ENCODE measurements around the gene CD3G. TPM values are rescaled to one million over a fixed set of nuclear protein-coding genes. Genes with fewer than 3 reads are reported as not detected.

The CD3G gene
- total RNA-seq, 1 experiment from 2014 or later = not detected

DNA sequence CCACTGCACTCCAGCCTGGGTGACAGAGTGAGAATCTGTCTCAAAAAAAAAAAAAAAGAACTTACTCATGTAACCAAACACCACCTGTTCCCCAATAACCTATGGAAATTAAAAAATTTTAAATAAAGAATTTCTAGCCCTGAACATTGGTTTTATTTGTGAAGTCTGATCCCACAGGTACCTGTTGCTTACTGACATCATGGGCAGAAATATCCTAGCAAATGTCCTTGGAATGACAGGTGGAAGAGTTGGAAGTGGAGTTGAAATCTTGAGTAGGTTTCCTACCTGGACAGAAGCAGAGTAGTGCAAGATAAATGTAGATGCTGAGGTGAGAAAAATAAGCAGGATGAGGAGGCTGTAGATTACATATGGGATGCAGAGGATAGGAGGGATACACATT lies 18.9 kb upstream of the CD3G start:
- DNase-seq (ENCODE audit: low read depth) = no peak

DNA sequence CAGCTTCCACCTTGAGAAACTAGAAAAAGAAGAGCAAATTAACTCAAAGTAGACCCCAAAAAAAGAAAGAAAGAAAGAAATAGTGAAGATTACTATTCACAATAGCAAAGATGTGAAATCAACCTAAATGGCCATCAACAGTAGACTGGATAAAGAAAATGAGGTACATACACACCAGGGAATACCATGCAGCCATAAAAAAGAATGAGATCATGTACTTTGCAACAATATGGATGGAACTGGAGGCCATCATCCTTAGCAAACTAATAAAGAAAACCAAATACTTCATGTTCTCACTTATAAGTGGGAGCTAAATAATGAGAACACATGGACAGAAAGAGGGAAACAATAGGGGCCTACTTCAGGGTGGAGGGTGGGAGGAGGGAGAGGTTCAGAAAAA lies 15.4 kb upstream of the CD3G start:
- DNase-seq (ENCODE audit: low read depth) = no peak

DNA sequence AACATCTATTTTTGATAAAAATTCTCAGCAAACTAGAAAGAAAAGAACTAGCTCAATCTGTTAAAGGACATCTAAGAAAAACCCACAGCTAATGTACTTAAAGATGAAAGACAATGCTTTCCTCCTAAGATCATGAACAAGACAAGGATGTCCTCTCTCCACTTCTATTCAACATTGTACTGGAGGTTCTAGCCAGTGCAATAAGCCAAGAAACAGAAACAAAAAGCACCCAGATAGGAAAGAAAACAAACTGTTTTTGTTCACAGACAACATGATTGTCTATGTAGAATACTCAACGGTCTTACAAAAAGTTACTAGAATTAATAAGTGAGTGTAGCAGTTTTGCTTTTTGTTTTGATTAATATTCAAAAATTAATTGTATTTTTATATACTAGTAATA lies 9.4 kb upstream of the CD3G start:
- DNase-seq (ENCODE audit: low read depth) = no peak

DNA sequence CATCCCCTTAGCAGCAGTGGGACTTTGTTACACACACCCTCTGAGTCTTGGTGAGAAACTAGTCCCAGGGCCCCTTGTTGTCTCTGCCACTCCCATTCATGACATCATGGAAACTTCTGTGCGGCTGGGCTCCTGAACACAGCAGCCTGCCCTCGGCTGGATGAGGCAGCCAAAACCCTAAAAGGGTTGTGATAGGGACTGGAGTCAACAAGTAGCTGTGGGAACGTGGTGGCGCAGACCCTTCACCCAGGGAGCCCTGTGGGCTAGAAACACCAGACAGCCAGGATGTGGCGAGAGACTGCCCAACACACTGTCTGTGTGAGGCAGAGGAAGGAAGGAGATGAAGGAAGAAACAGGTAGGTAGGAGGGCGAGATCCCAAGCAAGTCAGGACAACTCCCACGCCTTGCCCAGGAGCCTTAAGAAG lies 5.5 kb upstream of the CD3G start:
- DNase-seq (ENCODE audit: low read depth) = peak; percentile 13

DNA sequence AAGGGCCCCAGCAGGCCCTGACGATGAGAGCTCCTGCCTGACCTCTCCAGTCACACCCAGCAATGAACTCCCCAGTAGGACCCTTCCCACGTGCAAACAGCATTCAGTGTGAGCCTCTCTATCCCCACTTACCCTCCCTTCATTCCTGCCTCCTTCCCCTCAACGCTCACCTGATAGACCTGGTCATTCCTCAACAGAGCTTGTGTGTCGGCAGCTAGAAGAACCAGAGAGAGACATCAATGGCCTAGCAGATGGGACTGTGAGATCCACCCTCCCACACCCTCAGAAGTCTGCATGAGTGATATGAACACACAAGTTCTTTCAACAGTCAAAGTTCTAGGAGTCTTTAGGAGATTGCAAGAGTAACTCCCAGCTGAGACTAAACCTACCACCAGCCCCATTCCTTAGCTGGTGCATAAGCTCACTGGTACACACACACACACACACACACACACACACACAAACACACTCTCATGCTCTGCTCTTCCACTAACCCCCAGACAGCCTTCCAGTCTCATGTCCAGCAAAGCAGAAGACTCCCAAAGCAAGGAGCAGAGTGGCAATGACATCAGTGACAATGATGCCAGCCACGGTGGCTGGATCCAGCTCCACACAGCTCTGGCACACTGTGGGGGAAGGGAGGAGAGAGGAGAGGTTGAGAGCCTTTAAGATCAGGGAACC lies 4.7 kb upstream of the CD3G start:
- DNase-seq (ENCODE audit: low read depth) = no peak

DNA sequence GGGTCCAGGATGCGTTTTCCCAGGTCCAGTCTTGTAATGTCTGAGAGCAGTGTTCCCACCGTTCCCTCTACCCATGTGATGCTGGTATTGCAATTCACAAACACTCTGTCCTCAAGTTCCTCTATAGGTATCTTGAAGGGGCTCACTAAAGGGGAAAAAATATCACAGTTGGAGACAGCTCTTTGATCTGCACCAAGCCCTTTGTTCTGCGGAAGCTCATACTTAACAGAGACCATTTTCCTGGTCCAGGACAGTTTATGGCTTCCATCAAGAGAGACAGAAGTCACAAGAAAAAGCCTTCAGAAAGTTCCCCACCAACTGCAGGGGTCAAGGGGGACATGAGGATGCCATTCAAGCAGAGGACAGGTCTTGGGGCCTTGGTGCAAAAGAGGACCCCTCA lies 3.7 kb upstream of the CD3G start:
- no peak for DNase-seq (ENCODE audit: low read depth)

DNA sequence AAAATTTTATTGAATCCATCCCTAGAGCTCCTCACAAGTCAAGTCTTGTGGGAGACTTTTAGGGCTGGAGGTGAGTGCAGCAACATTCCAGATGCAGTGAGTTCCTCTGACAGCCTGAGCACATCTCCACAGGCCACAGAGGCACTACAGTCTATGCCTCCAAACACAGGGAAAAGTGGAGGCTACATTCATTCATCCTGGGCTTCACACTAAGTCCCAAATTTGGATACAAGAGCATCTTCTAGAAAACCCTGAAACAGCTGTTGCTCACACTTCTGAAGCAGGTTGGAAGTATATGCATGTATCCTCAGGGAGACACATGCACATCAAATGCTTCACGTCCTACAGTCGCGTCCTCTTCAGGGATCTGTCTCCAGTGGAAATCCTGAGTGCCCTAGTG lies 2.9 kb upstream of the CD3G start:
- DNase-seq (ENCODE audit: low read depth) = no peak

DNA sequence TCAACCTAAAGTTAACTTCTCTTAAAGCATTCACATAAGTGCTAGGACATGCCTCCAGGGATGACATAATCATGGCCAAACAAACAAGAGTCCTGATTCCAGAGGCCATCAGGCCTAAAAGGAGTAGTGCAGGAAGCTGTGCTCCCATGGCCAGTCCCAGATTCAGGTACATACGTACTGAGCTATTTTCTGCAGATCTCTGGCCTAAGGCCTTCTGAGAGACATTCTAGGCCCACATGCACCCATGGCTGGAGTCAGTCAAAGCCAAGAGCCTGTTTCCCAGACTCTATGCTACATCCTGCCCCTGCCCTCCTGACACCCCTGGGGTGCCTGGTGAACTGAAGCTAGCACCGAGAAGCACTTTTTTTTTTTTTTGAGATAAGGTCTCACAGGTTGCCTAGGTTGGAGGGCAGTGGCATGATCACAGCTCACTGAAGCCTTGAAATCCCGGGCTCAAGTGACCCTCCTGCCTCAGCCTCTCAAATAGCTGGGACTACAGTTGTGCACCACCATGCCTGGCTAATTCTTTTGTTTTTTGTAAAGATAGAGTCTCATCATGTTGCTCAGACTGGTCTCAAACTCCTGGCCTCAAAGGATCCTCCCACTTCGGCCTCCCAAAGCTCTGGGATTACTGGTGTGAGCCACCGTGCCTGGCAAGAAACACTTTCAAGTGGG lies 2.2 kb upstream of the CD3G start:
- no peak for DNase-seq (ENCODE audit: low read depth)

DNA sequence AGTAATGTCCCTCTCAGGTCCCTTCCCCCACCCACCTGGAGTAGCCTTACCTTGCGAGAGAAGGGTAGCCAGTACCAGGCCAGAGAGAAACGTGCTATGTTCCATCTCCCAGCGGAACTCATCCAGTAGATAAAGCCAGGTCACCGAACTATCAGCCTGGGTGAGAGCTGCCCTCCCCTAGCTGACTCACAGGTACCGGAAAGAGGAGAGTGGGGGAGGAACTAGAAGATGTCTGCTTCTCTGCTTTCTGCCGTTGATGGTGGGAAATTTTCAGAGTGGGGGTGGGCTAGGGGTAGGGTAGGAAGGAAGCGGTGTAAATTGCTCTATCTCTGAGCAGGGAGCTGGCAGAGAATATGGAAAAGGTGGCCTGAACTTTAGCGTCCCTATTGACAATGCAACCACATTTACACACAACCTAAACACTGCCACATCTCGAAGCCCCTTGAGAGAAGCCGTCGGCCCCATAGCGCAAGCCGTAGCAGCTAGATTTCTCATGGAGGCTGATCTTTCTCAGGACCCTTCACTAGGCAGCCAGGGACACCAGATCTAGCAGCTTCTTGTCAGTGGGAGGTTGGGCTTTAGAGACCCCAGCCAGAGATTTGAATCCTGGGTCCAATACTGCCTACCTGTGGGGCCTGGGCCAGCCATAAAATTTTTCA lies 1.5 kb upstream of the CD3G start, which contains the start of gene CD3D:
TSS of gene CD3D (minus strand) at position 203 of the 659 bp plus-strand sequence. CDS start at position 105, 98 bp downstream.
- DNase-seq (ENCODE audit: low read depth) = peak; percentile 34

DNA sequence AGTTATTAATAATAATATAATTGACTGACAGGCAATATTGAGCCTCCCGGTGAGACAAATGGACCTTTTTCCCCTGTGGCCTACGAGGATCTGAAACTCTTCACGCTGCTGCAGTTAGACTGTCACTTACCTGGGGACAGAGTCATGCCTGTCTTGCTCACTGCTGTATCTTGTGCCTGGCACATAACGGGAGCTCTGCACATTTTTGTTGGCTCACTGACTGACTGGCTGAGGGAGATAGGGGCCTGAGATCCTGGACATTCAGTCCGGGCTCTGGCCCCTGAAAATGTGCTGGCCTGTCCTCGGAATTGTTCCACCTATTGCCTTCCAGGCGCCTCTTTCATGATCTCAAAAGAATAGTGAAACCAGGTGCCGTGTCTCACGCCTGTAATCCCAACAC lies 896 bp upstream of the CD3G start:
- DNase-seq (ENCODE audit: low read depth) = no peak

DNA sequence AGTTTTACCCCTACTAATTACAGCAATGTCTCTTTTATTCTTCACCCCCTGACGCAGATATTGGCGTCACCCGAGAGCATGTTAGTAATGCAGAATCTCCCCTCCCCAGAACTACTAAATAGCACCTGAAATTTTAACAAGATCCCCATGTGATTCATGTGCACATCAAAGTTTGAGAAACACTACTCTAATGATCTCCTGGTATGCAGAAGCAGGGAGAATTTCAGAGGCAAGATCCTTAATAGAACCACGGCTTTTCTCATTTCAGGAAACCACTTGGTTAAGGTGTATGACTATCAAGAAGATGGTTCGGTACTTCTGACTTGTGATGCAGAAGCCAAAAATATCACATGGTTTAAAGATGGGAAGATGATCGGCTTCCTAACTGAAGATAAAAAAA lies 5.3 kb downstream of the CD3G start:
- DNase-seq (ENCODE audit: low read depth) = no peak

DNA sequence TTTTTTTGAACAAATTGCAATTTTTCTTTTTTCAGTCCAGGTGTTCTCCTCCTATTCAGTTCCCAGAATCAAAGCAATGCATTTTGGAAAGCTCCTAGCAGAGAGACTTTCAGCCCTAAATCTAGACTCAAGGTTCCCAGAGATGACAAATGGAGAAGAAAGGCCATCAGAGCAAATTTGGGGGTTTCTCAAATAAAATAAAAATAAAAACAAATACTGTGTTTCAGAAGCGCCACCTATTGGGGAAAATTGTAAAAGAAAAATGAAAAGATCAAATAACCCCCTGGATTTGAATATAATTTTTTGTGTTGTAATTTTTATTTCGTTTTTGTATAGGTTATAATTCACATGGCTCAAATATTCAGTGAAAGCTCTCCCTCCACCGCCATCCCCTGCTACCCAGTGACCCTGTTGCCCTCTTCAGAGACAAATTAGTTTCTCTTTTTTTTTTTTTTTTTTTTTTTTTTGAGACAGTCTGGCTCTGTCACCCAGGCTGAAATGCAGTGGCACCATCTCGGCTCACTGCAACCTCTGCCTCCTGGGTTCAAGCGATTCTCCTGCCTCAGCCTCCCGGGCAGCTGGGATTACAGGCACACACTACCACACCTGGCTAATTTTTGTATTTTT lies 9.1 kb downstream of the CD3G start:
- no peak for DNase-seq (ENCODE audit: low read depth)

DNA sequence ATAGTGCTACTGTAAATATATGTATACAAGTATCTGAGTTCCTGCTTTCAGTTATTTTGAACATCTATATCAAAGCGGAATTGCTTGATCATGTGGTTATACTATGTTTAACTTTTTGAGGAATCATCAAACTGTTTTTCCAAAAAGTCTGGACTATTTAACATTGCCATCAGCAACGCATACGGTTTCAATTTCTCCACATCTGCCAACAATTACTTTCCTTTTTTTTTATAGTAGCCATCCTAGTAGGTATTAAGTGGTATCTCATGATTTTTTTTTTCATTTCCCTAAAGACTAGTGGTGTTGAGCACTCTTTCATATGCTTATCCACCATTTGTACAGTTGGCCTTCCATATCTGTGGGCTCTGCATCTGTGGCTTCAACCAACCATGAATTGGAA lies 13.9 kb downstream of the CD3G start:
- DNase-seq (ENCODE audit: low read depth) = no peak

DNA sequence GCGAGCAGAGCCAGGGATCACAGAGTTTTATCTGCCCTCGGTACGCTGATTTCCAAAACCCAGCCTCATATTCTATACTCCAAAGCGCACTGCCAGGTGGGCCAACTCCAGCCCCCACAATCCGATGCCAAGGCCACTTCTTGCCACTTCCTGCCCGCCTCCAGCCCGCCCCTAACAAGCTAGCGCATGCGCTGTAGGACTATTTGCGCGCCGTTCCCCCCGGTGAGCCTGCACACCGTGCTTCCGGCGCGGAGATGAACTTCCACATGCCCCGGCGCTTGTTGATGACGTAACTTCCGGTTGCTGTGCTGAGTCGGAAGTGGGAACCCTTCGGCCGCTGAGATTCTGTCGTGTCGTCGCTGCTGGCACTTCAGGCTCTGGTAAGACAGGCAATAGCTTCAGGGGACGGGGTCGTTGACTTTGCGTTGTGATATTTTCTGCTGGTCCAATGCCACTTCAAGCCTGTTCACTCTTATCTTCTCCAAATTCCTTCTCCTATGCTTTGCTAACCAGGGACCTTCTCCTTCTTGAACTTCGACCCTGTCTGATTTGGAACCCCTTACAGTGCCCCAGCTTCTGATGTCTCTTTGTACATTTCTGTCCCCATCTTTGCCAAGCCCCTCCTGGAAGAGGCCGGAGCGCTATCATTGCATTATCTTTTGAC lies 15.3 kb downstream of the CD3G start, which contains the start of gene UBE4A:
TSS of gene UBE4A (plus strand) at position 306 of the 664 bp plus-strand sequence. CDS start 5,481 bp downstream, outside the sequence.
- DNase-seq (ENCODE audit: low read depth) = peak; percentile 93

DNA sequence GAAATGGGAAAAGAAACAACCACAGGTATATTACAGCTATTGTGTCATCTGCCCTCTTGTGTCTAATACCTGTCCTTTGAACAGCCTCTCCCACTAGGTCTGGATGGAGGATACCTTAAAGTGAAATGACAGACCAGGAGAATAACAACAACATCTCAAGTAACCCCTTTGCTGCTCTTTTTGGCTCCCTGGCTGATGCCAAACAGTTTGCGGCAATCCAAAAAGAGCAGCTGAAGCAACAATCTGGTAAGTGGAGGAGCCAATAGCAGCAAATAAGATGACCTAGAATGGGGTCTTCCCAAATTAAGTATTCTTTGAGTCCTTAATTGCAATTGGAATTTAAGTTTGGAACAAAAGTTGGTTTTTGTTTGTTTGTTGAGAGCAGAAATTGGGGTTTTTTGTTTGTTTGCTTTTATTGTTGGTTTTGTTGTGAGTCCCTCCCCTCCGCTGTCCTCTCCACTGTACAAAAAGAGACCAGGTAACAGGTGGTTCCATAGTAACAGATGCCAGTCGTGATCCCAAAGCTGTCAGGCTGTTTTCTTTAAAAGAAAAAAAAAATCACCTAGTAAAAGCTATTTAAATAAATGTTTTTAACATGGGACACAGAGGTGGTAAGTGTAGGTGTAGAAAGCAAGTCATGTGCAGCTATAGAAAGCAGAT lies 20.9 kb downstream of the CD3G start:
- DNase-seq (ENCODE audit: low read depth) = no peak

DNA sequence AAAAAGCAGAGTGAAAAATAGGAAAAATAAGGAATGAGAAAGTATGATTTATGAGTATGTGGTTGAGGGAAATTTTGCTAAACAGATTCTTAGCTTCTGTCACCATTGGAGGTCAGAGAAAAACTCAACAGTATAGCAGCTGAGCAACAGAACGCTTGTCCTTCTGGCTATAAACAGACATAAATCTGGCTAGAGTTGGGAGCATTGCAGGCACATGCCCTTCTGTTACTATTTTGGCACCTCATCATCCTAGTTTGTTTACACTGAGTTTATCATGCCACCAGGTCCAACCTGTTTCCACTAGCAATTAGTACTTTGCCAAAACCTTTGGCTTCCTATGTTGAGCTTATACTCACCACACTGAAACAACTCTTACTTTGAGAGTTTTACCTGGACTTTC lies 22.1 kb downstream of the CD3G start:
- DNase-seq (ENCODE audit: low read depth) = no peak

DNA sequence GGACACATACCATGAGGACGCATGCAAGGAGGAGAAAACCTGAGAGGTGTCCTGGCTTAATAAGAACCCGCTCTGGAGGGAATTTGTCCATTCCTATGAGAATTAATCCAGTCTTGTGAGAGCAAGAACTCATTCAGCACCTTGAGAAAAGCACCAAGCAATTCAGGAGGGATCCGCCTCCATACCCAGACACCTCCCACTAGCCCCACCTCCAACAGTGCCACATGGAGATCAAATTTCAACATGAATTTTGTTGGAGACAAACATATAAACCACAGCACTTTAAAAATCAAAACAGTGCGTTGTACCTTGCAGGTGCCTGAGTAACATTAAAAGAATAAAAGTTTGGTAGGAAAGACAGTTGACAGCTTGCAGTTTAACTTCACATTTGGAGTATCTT lies 26.6 kb downstream of the CD3G start:
- no peak for DNase-seq (ENCODE audit: low read depth)

DNA sequence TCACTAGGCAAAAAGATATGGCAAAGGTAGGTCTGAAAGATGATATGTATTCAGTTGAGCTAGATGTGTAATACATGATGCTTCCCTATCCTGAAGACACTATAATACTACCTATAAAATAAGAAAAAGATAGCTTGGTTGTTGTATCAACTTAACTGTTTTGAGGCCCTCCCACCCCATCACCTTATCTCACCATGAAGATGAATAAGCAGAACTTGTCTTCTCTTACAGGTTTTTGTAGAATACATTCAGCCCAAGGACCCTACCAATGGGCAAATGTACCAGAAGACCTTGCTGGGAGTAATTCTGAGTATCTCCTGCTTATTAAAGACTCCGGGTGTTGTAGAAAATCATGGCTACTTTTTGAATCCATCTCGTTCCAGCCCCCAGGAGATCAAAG lies 29.1 kb downstream of the CD3G start:
- no peak for DNase-seq (ENCODE audit: low read depth)

DNA sequence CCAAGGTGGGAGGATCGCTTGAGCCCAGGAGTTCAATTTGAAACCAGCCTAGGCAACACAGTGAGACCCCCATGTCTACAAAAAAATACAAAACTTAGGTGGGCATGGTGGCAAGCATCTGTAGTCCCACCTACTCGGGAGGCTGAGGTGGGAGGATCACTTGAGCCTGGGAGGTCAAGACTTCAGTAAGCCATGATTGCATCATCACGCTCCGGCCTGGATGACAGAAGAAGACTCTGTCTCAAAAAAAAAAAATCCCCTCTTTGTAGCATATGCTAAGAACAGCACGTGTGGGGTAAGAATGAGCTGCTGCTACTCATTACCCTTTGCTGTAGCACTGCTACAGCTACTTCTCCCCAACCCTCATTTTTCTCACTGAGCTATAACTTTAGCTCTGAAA lies 29.7 kb downstream of the CD3G start:
- no peak for DNase-seq (ENCODE audit: low read depth)

DNA sequence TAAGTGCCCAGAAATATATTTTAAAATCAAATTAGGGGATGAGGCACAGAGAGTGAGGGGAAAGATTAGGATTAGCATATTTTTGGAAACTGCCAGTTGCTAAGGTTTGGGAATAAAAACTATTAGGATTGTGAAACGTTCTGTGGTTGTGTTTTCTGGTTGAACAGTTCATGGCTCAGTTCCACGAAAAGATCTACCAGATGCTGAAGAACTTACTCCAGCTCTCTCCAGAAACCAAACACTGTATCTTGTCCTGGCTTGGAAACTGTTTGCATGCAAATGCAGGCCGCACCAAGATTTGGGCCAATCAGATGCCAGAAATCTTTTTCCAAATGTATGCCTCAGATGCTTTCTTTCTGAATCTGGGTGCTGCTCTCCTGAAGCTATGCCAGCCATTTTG lies 30.6 kb downstream of the CD3G start:
- DNase-seq (ENCODE audit: low read depth) = no peak

DNA sequence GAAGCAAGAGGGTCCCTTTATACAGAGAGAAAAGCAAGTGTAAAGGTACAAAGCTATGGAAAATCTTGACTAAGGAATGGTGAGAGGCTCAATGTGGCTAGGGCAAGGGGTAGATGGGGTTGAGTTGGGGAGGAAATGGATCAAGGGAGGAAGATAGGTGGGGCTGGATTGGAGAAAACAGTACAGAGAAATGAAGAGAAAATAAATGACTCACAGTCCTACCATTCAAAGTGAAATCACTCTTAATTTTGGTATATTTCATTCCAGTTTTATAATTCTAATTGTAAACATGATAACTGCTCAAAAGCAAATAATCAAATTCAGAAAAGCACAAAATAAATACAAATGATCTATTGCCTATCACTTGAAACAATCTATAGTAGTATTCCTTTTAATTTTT lies 31.8 kb downstream of the CD3G start:
- no peak for DNase-seq (ENCODE audit: low read depth)
